Measurements from ENCODE around the gene CELA3A.
"Not testable (repeated sequence)": the region's sequence is repeated elsewhere in the genome, so short reads cannot be mapped to it uniquely, and the experiment has no call there.

- TF ChIP-seq CTCF (IDR thresholded peaks at IDR 0.05); REST (IDR thresholded peaks at IDR 0.05); RNF2 (IDR thresholded peaks at IDR 0.05; ENCODE audit: borderline replicate concordance, low read depth); PHF8 (IDR thresholded peaks at IDR 0.05; ENCODE audit: borderline replicate concordance, low read depth); BHLHE40 (IDR thresholded peaks at IDR 0.05; ENCODE audit: low read depth, low read length); CHD2 (IDR thresholded peaks at IDR 0.05; ENCODE audit: low read length, partially characterized antibody); CEBPB (IDR thresholded peaks at IDR 0.05); MAFK (IDR thresholded peaks at IDR 0.05; ENCODE audit: partially characterized antibody); SMC3 (IDR thresholded peaks at IDR 0.05); MAZ (IDR thresholded peaks at IDR 0.05; ENCODE audit: borderline replicate concordance, low read depth, low read length): not testable (repeated sequence)
These were observed 8.1 kb downstream of the CELA3A start for GRCh38 chr1:22009566-22009965.
